ENCODE results near the gene ZNF277. TPM values are rescaled to one million over a fixed set of nuclear protein-coding genes. Genes with fewer than 3 reads are reported as not detected.

The ZNF277 gene
- total RNA-seq, 1 experiment from 2014 or later: 12.8 TPM

GRCh38 chr7:112371701-112372100 lies 165.2 kb downstream of the ZNF277 start:
- ATAC-seq: no peak
- no peak overlapping the region for H3K4me3 ChIP-seq (ENCODE audit: low read depth in 2 of 2, low read length in 2 of 2)
- H3K27me3 ChIP-seq (ENCODE audit: control insufficient read depth, insufficient read depth, low read length): no peaks in the 10 kb centered on the region
- H3K36me3 ChIP-seq (ENCODE audit: control insufficient read depth, insufficient read depth, low read length): no peaks in the 10 kb centered on the region
- no peaks in the 10 kb centered on the region for H3K4me1 ChIP-seq (ENCODE audit: control insufficient read depth, insufficient read depth, low read length)
- in situ Hi-C loops (cut with HindIII; ENCODE audit: low pct_unique_long_range_greater_than_20kb, low sequenced_read_pairs): no loop called here
- intact Hi-C loops (cut with micrococcal nuclease; ENCODE audit: unreplicated experiment): no loop called here
- no peak for DNase-seq (ENCODE audit: low read depth, low spot score)
- no peak overlapping the region for H3K27ac ChIP-seq (ENCODE audit: low read length)
- POLR2A ChIA-PET: no interaction called here
- no peaks in the 10 kb centered on the region for H3K9me3 ChIP-seq (ENCODE audit: control insufficient read depth, insufficient read depth, low read depth, low read length)
- TF ChIP-seq, protein P1, sequence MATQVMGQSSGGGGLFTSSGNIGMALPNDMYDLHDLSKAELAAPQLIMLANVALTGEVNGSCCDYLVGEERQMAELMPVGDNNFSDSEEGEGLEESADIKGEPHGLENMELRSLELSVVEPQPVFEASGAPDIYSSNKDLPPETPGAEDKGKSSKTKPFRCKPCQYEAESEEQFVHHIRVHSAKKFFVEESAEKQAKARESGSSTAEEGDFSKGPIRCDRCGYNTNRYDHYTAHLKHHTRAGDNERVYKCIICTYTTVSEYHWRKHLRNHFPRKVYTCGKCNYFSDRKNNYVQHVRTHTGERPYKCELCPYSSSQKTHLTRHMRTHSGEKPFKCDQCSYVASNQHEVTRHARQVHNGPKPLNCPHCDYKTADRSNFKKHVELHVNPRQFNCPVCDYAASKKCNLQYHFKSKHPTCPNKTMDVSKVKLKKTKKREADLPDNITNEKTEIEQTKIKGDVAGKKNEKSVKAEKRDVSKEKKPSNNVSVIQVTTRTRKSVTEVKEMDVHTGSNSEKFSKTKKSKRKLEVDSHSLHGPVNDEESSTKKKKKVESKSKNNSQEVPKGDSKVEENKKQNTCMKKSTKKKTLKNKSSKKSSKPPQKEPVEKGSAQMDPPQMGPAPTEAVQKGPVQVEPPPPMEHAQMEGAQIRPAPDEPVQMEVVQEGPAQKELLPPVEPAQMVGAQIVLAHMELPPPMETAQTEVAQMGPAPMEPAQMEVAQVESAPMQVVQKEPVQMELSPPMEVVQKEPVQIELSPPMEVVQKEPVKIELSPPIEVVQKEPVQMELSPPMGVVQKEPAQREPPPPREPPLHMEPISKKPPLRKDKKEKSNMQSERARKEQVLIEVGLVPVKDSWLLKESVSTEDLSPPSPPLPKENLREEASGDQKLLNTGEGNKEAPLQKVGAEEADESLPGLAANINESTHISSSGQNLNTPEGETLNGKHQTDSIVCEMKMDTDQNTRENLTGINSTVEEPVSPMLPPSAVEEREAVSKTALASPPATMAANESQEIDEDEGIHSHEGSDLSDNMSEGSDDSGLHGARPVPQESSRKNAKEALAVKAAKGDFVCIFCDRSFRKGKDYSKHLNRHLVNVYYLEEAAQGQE (IDR thresholded peaks at IDR 0.05; ENCODE audit: insufficient read depth in 1 of 2, low read depth in 2 of 2, low read length in 1 of 2): no peak
- TF ChIP-seq, protein P2, sequence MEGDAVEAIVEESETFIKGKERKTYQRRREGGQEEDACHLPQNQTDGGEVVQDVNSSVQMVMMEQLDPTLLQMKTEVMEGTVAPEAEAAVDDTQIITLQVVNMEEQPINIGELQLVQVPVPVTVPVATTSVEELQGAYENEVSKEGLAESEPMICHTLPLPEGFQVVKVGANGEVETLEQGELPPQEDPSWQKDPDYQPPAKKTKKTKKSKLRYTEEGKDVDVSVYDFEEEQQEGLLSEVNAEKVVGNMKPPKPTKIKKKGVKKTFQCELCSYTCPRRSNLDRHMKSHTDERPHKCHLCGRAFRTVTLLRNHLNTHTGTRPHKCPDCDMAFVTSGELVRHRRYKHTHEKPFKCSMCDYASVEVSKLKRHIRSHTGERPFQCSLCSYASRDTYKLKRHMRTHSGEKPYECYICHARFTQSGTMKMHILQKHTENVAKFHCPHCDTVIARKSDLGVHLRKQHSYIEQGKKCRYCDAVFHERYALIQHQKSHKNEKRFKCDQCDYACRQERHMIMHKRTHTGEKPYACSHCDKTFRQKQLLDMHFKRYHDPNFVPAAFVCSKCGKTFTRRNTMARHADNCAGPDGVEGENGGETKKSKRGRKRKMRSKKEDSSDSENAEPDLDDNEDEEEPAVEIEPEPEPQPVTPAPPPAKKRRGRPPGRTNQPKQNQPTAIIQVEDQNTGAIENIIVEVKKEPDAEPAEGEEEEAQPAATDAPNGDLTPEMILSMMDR (IDR thresholded peaks at IDR 0.05): no peak
- no peak for TF ChIP-seq TCF7L2 (IDR thresholded peaks at IDR 0.05; ENCODE audit: low read depth, low read length)
- no peak for TF ChIP-seq SIN3A (IDR thresholded peaks at IDR 0.05; ENCODE audit: borderline replicate concordance, insufficient read depth, low read depth, low read length)
- TF ChIP-seq POLR2AphosphoS5 (IDR thresholded peaks at IDR 0.05; ENCODE audit: low read depth, low read length): no peak
- no TSS peak for BruUV-seq (replicated peaks)
- CTCF ChIA-PET: no interaction called here

GRCh38 chr7:112372101-112372500 lies 165.6 kb downstream of the ZNF277 start:
- ATAC-seq (no peak), DNase-seq (ENCODE audit: low read depth, low spot score) (no peak)
- intact Hi-C loops (cut with micrococcal nuclease; ENCODE audit: unreplicated experiment): no loop called here
- TF ChIP-seq TCF7L2 (IDR thresholded peaks at IDR 0.05; ENCODE audit: low read depth, low read length) (no peak), POLR2AphosphoS5 (IDR thresholded peaks at IDR 0.05; ENCODE audit: low read depth, low read length) (no peak), SIN3A (IDR thresholded peaks at IDR 0.05; ENCODE audit: borderline replicate concordance, insufficient read depth, low read depth, low read length) (no peak)
- TF ChIP-seq, protein P1 (IDR thresholded peaks at IDR 0.05; ENCODE audit: insufficient read depth in 1 of 2, low read depth in 2 of 2, low read length in 1 of 2): no peak
- TF ChIP-seq, protein P2 (IDR thresholded peaks at IDR 0.05): no peak
- CTCF ChIA-PET: no interaction called here
- BruUV-seq (replicated peaks): no TSS peak
- Histone ChIP-seq H3K27ac (ENCODE audit: low read length) (no peak overlapping the region), H3K36me3 (ENCODE audit: control insufficient read depth, insufficient read depth, low read length) (no peaks in the 10 kb centered on the region), H3K9me3 (ENCODE audit: control insufficient read depth, insufficient read depth, low read depth, low read length) (no peaks in the 10 kb centered on the region), H3K27me3 (ENCODE audit: control insufficient read depth, insufficient read depth, low read length) (no peaks in the 10 kb centered on the region), H3K4me1 (ENCODE audit: control insufficient read depth, insufficient read depth, low read length) (no peaks in the 10 kb centered on the region), H3K4me3 (ENCODE audit: low read depth in 2 of 2, low read length in 2 of 2) (no peak overlapping the region)
- in situ Hi-C loops (cut with HindIII; ENCODE audit: low pct_unique_long_range_greater_than_20kb, low sequenced_read_pairs): no loop called here
- POLR2A ChIA-PET: no interaction called here
